GM18517 (cell line): ENCODE results near the gene NTRK3.
"Not testable (repeated sequence)": the region's sequence is repeated elsewhere in the genome, so short reads cannot be mapped to it uniquely, and the experiment has no call there.

Experiments
- ATAC-seq: cut with Tn5 transposase; IDR thresholded peaks from one replicate; pipeline ENCODE4 v1.9.1; 2021; ENCODE audit warnings: mild to moderate bottlenecking, moderate library complexity; ENCODE audit not compliant: unreplicated experiment

The NTRK3 gene

GRCh38 chr15:87848012-87848411 is 408.5 kb downstream of the NTRK3 start:
- no peak for ATAC-seq

- ATAC-seq: no peak
Observed at GRCh38 chr15:87846746-87847145, 409.8 kb downstream of the NTRK3 start.

- ATAC-seq: no peak
Observed at GRCh38 chr15:87843312-87843711, 413.2 kb downstream of the NTRK3 start.

GRCh38 chr15:87841426-87841998 is 415.0 kb downstream of the NTRK3 start:
- no peak for ATAC-seq

GRCh38 chr15:87835830-87836229 is 420.7 kb downstream of the NTRK3 start:
- ATAC-seq: not testable (repeated sequence)

GRCh38 chr15:87833333-87833732 is 423.2 kb downstream of the NTRK3 start:
- ATAC-seq: not testable (repeated sequence)

- no peak for ATAC-seq
Observed at GRCh38 chr15:87829332-87830050, 427.0 kb downstream of the NTRK3 start.

GRCh38 chr15:87828608-87829007 is 427.9 kb downstream of the NTRK3 start:
- ATAC-seq: no peak

- no peak for ATAC-seq
Observed at GRCh38 chr15:87827131-87827530, 429.4 kb downstream of the NTRK3 start.

GRCh38 chr15:87826119-87826747 is 430.3 kb downstream of the NTRK3 start:
- no peak for ATAC-seq

- no peak for ATAC-seq
Observed at GRCh38 chr15:87818756-87819155, 437.8 kb downstream of the NTRK3 start.

- no peak for ATAC-seq
Observed at GRCh38 chr15:87817553-87817952, 439.0 kb downstream of the NTRK3 start.

GRCh38 chr15:87816811-87817210 is 439.7 kb downstream of the NTRK3 start:
- ATAC-seq: no peak

GRCh38 chr15:87816016-87816415 is 440.5 kb downstream of the NTRK3 start:
- no peak for ATAC-seq
